K562 (cell line): ENCODE results near the gene AFF1. TPM values are rescaled to one million over a fixed set of nuclear protein-coding genes. Genes with fewer than 3 reads are reported as not detected.

Source experiments
- ADNP ChIP-seq: fragments of 200-800 bp; sonication (Bioruptor generic); IDR thresholded peaks from 2 replicates; pipeline ENCODE4 v1.6.1; 2016; ENCODE audit warnings: missing genetic modification characterization, missing compliant biosample characterization
- BACH1 ChIP-seq: fragments of 200-800 bp; sonication (Bioruptor generic); IDR thresholded peaks from 2 replicates; pipeline ENCODE4 v1.6.1; 2016; ENCODE audit warnings: missing genetic modification characterization, missing compliant biosample characterization
- BDP1 ChIP-seq: IDR thresholded peaks from 3 replicates; pipeline ENCODE4 v1.6.1; 2011; ENCODE audit not compliant: insufficient read length, insufficient read depth
- CBX2 ChIP-seq: fragments of 200-600 bp; sonication (generic); IDR thresholded peaks from one replicate; pipeline ENCODE4 v1.6.1; 2012; ENCODE audit warnings: mild to moderate bottlenecking, low read length, inconsistent platforms; ENCODE audit not compliant: insufficient read depth, poor library complexity, severe bottlenecking
- CBX3 ChIP-seq, 2 experiments: IDR thresholded peaks; 1 replicate in 1 of 2; 2 replicates in 1 of 2; pipeline ENCODE4 v1.6.1; 2012; ENCODE audit warnings: inconsistent platforms in 2 of 2, low read length in 2 of 2, borderline replicate concordance in 1 of 2, control low read depth in 1 of 2
- DMBX1 ChIP-seq: fragments of 250-450 bp; sonication (Bioruptor Pico); IDR thresholded peaks from 2 replicates; pipeline ENCODE4 v1.8.0; 2022; ENCODE audit warnings: inconsistent platforms, mild to moderate bottlenecking, moderate library complexity, borderline replicate concordance
- FOXP1 ChIP-seq: sonication (generic); formaldehyde crosslinking; IDR thresholded peaks from 2 replicates; pipeline ENCODE4 v1.8.0; 2022; ENCODE audit warnings: mild to moderate bottlenecking, missing genetic modification reagents
- HDAC2 ChIP-seq: fragments of 450-650 bp; IDR thresholded peaks from 2 replicates; pipeline ENCODE4 v1.6.1; 2016; ENCODE audit warnings: mild to moderate bottlenecking
- KDM5B ChIP-seq: fragments of 200-600 bp; sonication (generic); IDR thresholded peaks from 2 replicates; pipeline ENCODE4 v1.6.1; 2012; ENCODE audit warnings: low read depth, mild to moderate bottlenecking, moderate library complexity, low read length, control low read depth, inconsistent platforms; ENCODE audit not compliant: insufficient replicate concordance
- NFIC ChIP-seq: fragments of 450-650 bp; IDR thresholded peaks from 2 replicates; pipeline ENCODE4 v1.6.1; 2017; ENCODE audit warnings: mild to moderate bottlenecking, inconsistent platforms
- NR3C1 ChIP-seq: sonication (generic); formaldehyde crosslinking; IDR thresholded peaks from 2 replicates; pipeline ENCODE4 v1.8.1; 2022; ENCODE audit warnings: missing genetic modification reagents
- PRPF4 ChIP-seq: fragments of 200-400 bp; formaldehyde crosslinking; IDR thresholded peaks from one replicate; pipeline ENCODE4 v1.6.1; 2017; ENCODE audit warnings: low read length, low read depth, mild to moderate bottlenecking; ENCODE audit not compliant: insufficient read depth, poor library complexity, severe bottlenecking
- RB1 ChIP-seq: fragments of 450-650 bp; IDR thresholded peaks from 2 replicates; pipeline ENCODE4 v1.6.1; 2017; ENCODE audit warnings: low read depth, mild to moderate bottlenecking
- SMARCE1 ChIP-seq: fragments of 450-650 bp; IDR thresholded peaks from 2 replicates; pipeline ENCODE4 v1.7.1; 2016; ENCODE audit warnings: mild to moderate bottlenecking
- TSHZ1 ChIP-seq: fragments of 250-450 bp; sonication (Bioruptor Pico); IDR thresholded peaks from 2 replicates; pipeline ENCODE4 v1.4.0; 2020; ENCODE audit warnings: mild to moderate bottlenecking, moderate library complexity
- WHSC1 ChIP-seq: IDR thresholded peaks from one replicate; pipeline ENCODE4 v1.6.1; 2012; ENCODE audit warnings: low read length, control low read depth, inconsistent platforms
- YY1 ChIP-seq, 3 experiments: IDR thresholded peaks; 2 replicates each; pipeline ENCODE4 v1.6.1; 2011; ENCODE audit warnings: low read length in 2 of 3, mild to moderate bottlenecking in 2 of 3, moderate library complexity in 2 of 3, borderline replicate concordance in 1 of 3, control low read depth in 1 of 3, low read depth in 1 of 3; ENCODE audit not compliant: insufficient read depth in 3 of 3, insufficient replicate concordance in 2 of 3, control insufficient read depth in 1 of 3, insufficient read length in 1 of 3; ENCODE audit errors: extremely low read depth in 1 of 3
- ZFP36 ChIP-seq: fragments of 150-350 bp; IDR thresholded peaks from 2 replicates; pipeline ENCODE4 v1.6.1; 2018; ENCODE audit warnings: low read length, low read depth; ENCODE audit not compliant: partially characterized antibody
- ZFP91 ChIP-seq: sonication (generic); formaldehyde crosslinking; IDR thresholded peaks from 2 replicates; pipeline ENCODE4 v1.8.0; 2022; ENCODE audit warnings: mild to moderate bottlenecking, missing genetic modification reagents
- ZNF24 ChIP-seq: fragments of 450-650 bp; IDR thresholded peaks from 2 replicates; pipeline ENCODE4 v1.6.1; 2016
- ZNF639 ChIP-seq, 2 experiments: fragments of 200-800 bp in 1 of 2; sonication (Bioruptor generic) in 1 of 2; sonication (generic) in 1 of 2; formaldehyde crosslinking in 1 of 2; IDR thresholded peaks in 1 of 2; conservative IDR thresholded peaks in 1 of 2; 2 replicates each; pipeline versions ENCODE4 v1.5.0 to v1.6.1; 2016 to 2020; ENCODE audit warnings: missing compliant biosample characterization in 1 of 2, missing genetic modification characterization in 1 of 2, missing genetic modification reagents in 1 of 2
- polyA plus RNA-seq, 8 experiments: library from polyadenylated mRNA; depleted of rRNA in 4 of 8; stranded (reverse) in 5 of 8; unstranded in 3 of 8; fragments of >200 nt; fragmentation: Nextera tagmentation in 2 of 8; fragmentation: Illumina TruSeq in 1 of 8; extraction: Ambion mirVana in 2 of 8; extraction: Trizol in 1 of 8; gene quantifications; 2 replicates each; pipeline versions ENCODE4 v1.2.1 to v1.2.3, GENCODE V29; 2011 to 2014; ENCODE audit warnings: inconsistent platforms in 1 of 8, missing spikeins in 1 of 8
- total RNA-seq, 7 experiments: library from RNA; depleted of rRNA in 6 of 7; stranded (reverse); fragments of >200 nt in 6 of 7; fragmentation: Illumina TruSeq in 2 of 7; extraction: Trizol in 2 of 7; gene quantifications; 2 replicates each; pipeline versions ENCODE4 v1.2.1 to v1.2.3, GENCODE V29; 2011 to 2021; ENCODE audit warnings: low replicate concordance in 1 of 7

The AFF1 gene
- total and polyA plus RNA-seq, 9 of the 15 experiments (the other 6 are each of a cell fraction or from before 2014, with no cell fraction given) = 4.1 to 47.5 (median 17.2) TPM

GRCh38 chr4:86961605-86962295 lies 26.9 kb downstream of the AFF1 start (continued):
- TF ChIP-seq PRPF4 = no peak
- TF ChIP-seq CBX2 = no peak
- TF ChIP-seq ZFP91 (CRISPR knock-in tag) = no peak
- peak; percentile 85 for TF ChIP-seq NFIC
- no peak for TF ChIP-seq RB1
- peak; percentile 97 for TF ChIP-seq SMARCE1
- TF ChIP-seq CBX3 (IDR thresholded peaks at IDR 0.05; ENCODE audit: borderline replicate concordance in 1 of 2, low read length in 2 of 2) = peak in 1 of 2 experiments; percentile 76; a peak in 1 of 3 replicates
- TF ChIP-seq ZNF639 (CRISPR knock-in tag; conservative IDR thresholded peaks at IDR 0.05 in 1 of 2, IDR thresholded peaks at IDR 0.05 in 1 of 2) = peak in 1 of 2 experiments; percentile 84; a peak in 2 of 4 replicates
- TF ChIP-seq ZFP36 = no peak
- no peak for TF ChIP-seq TSHZ1
- TF ChIP-seq BACH1 (tag) = peak; percentile 79; the same call in 1 of the 2 replicates
- TF ChIP-seq NR3C1 (CRISPR knock-in tag) = no peak
- no peak for TF ChIP-seq FOXP1 (CRISPR knock-in tag)
- no peak for TF ChIP-seq BDP1
- 0 out of 2 replicates have a peak, but pooled peaks have one; percentile 29 for TF ChIP-seq ZNF24
- no peak for TF ChIP-seq ADNP (tag)
- no peak for TF ChIP-seq WHSC1
- TF ChIP-seq YY1 (IDR thresholded peaks at IDR 0.05; ENCODE audit: borderline replicate concordance in 1 of 3, control insufficient read depth in 1 of 3, extremely low read depth in 1 of 3, insufficient read depth in 3 of 3, insufficient read length in 1 of 3, insufficient replicate concordance in 2 of 3, low read depth in 1 of 3, low read length in 2 of 3) = peak in 1 of 3 experiments; percentile 36
- TF ChIP-seq HDAC2 = peak; percentile 97
- TF ChIP-seq DMBX1 (CRISPR knock-in tag) = peak; percentile 81
- TF ChIP-seq KDM5B = no peak
